IMR-90 (cell line): ENCODE measurements around the gene STIM1. TPM values are rescaled to one million over a fixed set of nuclear protein-coding genes. Genes with fewer than 3 reads are reported as not detected.

Experiments
- ATAC-seq: fragments of 200-7000 bp; cut with Tn5 transposase; 2 replicates; pipeline ENCODE4 v1.9.1; 2020; ENCODE audit warnings: low read depth, mild to moderate bottlenecking, moderate library complexity
- BruUV-seq: library from RNA; stranded (reverse); fragments of 400-500 nt; replicated peaks from 2 replicates; lab custom pipeline; 2021; lab: Mats Ljungman, UMichigan
- CTCF ChIA-PET: fragments of 300-600 bp; formaldehyde crosslinking; extraction: SDS; loops from one replicate; lab custom pipeline; 2021; ENCODE audit warnings: antibody characterized with exemption; lab: Yijun Ruan, JAX
- POLR2A ChIA-PET: fragments of 300-600 bp; sonication (Branson Sonifier 250); formaldehyde crosslinking; loops from one replicate; lab custom pipeline; 2022; ENCODE audit warnings: antibody characterized with exemption; ENCODE audit not compliant: unreplicated experiment; lab: Charles Lee
- DNase-seq: peaks from one replicate; pipeline ENCODE4 v3.0.0; 2013
- H2AFZ ChIP-seq: replicated peaks from 2 replicates; pipeline ENCODE3; 2013; ENCODE audit warnings: low read length, mild to moderate bottlenecking; ENCODE audit not compliant: poor library complexity
- H2AK5ac ChIP-seq: 2 replicates; pipeline ENCODE4 v1.6.1; 2013; ENCODE audit warnings: low read depth, low read length, inconsistent platforms
- H2AK9ac ChIP-seq: replicated peaks from 2 replicates; pipeline ENCODE3; 2013; ENCODE audit warnings: mild to moderate bottlenecking, low read depth, low read length, moderate library complexity; ENCODE audit not compliant: poor library complexity
- H2BK120ac ChIP-seq: 2 replicates; pipeline ENCODE4 v1.6.1; 2013; ENCODE audit warnings: low read depth, low read length, inconsistent platforms
- H2BK15ac ChIP-seq: 3 replicates; pipeline ENCODE4 v1.6.1; 2013; ENCODE audit warnings: low read depth, low read length, inconsistent platforms
- H2BK20ac ChIP-seq: 2 replicates; pipeline ENCODE4 v1.6.1; 2013; ENCODE audit warnings: low read depth, mild to moderate bottlenecking, inconsistent platforms, low read length, moderate library complexity
- H2BK5ac ChIP-seq: 2 replicates; pipeline ENCODE4 v1.6.1; 2013; ENCODE audit warnings: mild to moderate bottlenecking, low read depth, low read length, inconsistent platforms; ENCODE audit not compliant: poor library complexity, severe bottlenecking
- H3K14ac ChIP-seq: replicated peaks from 2 replicates; pipeline ENCODE4 v1.6.1; 2013; ENCODE audit warnings: low read depth, low read length, inconsistent platforms
- H3K18ac ChIP-seq: 2 replicates; pipeline ENCODE4 v1.6.1; 2013; ENCODE audit warnings: low read depth, low read length, control low read depth
- H3K23ac ChIP-seq: 2 replicates; pipeline ENCODE4 v1.6.1; 2013; ENCODE audit warnings: low read depth, low read length, inconsistent platforms
- H3K27ac ChIP-seq: 2 replicates; pipeline ENCODE4 v1.5.1; 2013; ENCODE audit warnings: mild to moderate bottlenecking, control low read depth, low read length; ENCODE audit not compliant: insufficient read depth
- H3K27me3 ChIP-seq: 2 replicates; pipeline ENCODE4 v1.6.1; 2013; ENCODE audit warnings: low read length; ENCODE audit not compliant: control insufficient read depth, insufficient read depth
- H3K36me3 ChIP-seq: 2 replicates; pipeline ENCODE4 v1.6.1; 2013; ENCODE audit warnings: low read length, mixed read lengths; ENCODE audit not compliant: control insufficient read depth, insufficient read depth
- H3K4ac ChIP-seq: 2 replicates; pipeline ENCODE4 v1.6.1; 2013; ENCODE audit warnings: low read depth, low read length, inconsistent platforms
- H3K4me1 ChIP-seq: 2 replicates; pipeline ENCODE4 v1.6.1; 2013; ENCODE audit warnings: low read length, mixed read lengths; ENCODE audit not compliant: control insufficient read depth, insufficient read depth
- H3K4me2 ChIP-seq: 2 replicates; pipeline ENCODE4 v1.6.1; 2013; ENCODE audit warnings: low read depth, mild to moderate bottlenecking, control low read depth, low read length, moderate library complexity
- H3K4me3 ChIP-seq: 2 replicates; pipeline ENCODE4 v1.5.1; 2013; ENCODE audit warnings: low read depth, mild to moderate bottlenecking, control low read depth, low read length, moderate library complexity; ENCODE audit not compliant: insufficient read depth
- H3K56ac ChIP-seq: 2 replicates; pipeline ENCODE4 v1.6.1; 2013; ENCODE audit warnings: low read length, inconsistent platforms; ENCODE audit not compliant: insufficient read depth; ENCODE audit errors: extremely low read depth
- H3K79me1 ChIP-seq, 2 experiments: 2 replicates each; pipeline ENCODE4 v1.6.1; 2013; ENCODE audit warnings: low read length in 2 of 2, inconsistent platforms in 1 of 2, low read depth in 1 of 2
- H3K9ac ChIP-seq: 2 replicates; pipeline ENCODE4 v1.6.1; 2013; ENCODE audit warnings: low read depth, low read length, control low read depth
- H3K9me1 ChIP-seq: 2 replicates; pipeline ENCODE4 v1.6.1; 2013; ENCODE audit warnings: low read length, inconsistent platforms; ENCODE audit not compliant: insufficient read depth
- H3K9me3 ChIP-seq: 2 replicates; pipeline ENCODE4 v1.6.1; 2013; ENCODE audit warnings: low read length; ENCODE audit not compliant: control insufficient read depth, insufficient read depth
- H4K20me1 ChIP-seq: 2 replicates; pipeline ENCODE4 v1.6.1; 2013; ENCODE audit warnings: low read length, inconsistent platforms; ENCODE audit not compliant: insufficient read depth
- H4K5ac ChIP-seq: 2 replicates; pipeline ENCODE4 v1.6.1; 2013; ENCODE audit warnings: mild to moderate bottlenecking, low read depth, low read length, control low read depth
- H4K8ac ChIP-seq, 2 experiments: 2 replicates each; pipeline ENCODE4 v1.6.1; 2013; ENCODE audit warnings: low read depth in 2 of 2, low read length in 2 of 2, control low read depth in 1 of 2, inconsistent platforms in 1 of 2
- H4K91ac ChIP-seq: 2 replicates; pipeline ENCODE4 v1.6.1; 2013; ENCODE audit warnings: low read depth, low read length, inconsistent platforms; ENCODE audit not compliant: insufficient read depth
- CHD1 ChIP-seq: IDR thresholded peaks from 2 replicates; pipeline ENCODE4 v1.6.1; 2012; ENCODE audit warnings: low read depth, low read length, improper control_type of control experiment
- RFX5 ChIP-seq: IDR thresholded peaks from 2 replicates; pipeline ENCODE4 v1.8.0; 2012; ENCODE audit warnings: low read depth, mild to moderate bottlenecking, low read length, moderate library complexity
- SMC3 ChIP-seq: fragments of 150-350 bp; IDR thresholded peaks from 2 replicates; pipeline ENCODE4 v1.6.1; 2016; ENCODE audit warnings: low read depth, mild to moderate bottlenecking, antibody characterized with exemption, low read length, moderate library complexity
- WGBS, 2 experiments: methylation state at CpG; one replicate each; pipeline versions ENCODE4 v1.1.5 to v1.1.7; 2013; ENCODE audit warnings: missing lambda C conversion rate in 2 of 2; ENCODE audit not compliant: insufficient read length in 1 of 2; ENCODE audit errors: extremely low coverage in 2 of 2; 5-methylcytosine and 5-hydroxymethylcytosine counted together
- dilution Hi-C: fragments of 300-500 bp; cut with HindIII; formaldehyde crosslinking; loops from one replicate; pipeline ENCODE4 v1.14.3; 2018; ENCODE audit warnings: low sequenced_read_pairs; ENCODE audit not compliant: unreplicated experiment
- in situ Hi-C: fragments of 300-500 bp; cut with MboI; formaldehyde crosslinking; loops from 3 replicates; pipeline ENCODE4 v1.14.3; 2019; ENCODE audit warnings: low sequenced_read_pairs, inconsistent platforms, mixed read lengths
- intact Hi-C: fragments of 100-400 bp; cut with micrococcal nuclease; formaldehyde crosslinking; loops from 2 replicates; pipeline ENCODE4 v1.10.0; 2022
- polyA plus RNA-seq, 3 experiments: library from polyadenylated mRNA; depleted of rRNA; stranded (reverse); fragments of >200 nt; gene quantifications; 2 replicates each; pipeline ENCODE4 v1.2.3, GENCODE V29; 2012; ENCODE audit warnings: low replicate concordance in 1 of 3
- total RNA-seq: library from RNA; depleted of rRNA; stranded (reverse); fragments of >200 nt; gene quantifications from 2 replicates; pipeline ENCODE4 v1.2.3, GENCODE V29; 2012

The STIM1 gene
- total and polyA plus RNA-seq, 2 of the 4 experiments (the other 2 are of a cell fraction): 17.9 to 23.0 TPM

DNA sequence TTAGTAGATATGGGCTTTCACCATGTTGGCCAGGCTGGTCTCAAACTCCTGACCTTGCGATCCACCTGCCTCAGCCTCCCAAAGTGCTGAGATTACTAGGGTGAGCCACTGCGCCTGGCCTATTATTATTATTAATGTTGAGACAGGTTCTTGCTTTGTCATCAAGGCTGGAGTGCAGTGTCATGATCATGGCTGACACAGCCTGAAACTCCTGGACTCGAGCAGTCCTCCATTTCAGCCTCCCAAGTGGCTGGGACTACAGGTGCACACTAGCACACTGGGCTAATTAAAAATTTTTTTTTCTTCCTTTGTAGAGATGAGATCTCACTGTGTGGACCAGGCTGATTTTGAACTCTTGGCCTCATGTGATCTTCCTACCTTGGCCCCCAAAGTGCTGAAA lies 102.0 kb downstream of the STIM1 start:
- Histone ChIP-seq H3K14ac (no peak overlapping the region), H2BK120ac (no peak overlapping the region), H3K36me3 (no peaks in the 10 kb centered on the region), H3K9ac (no peak overlapping the region), H3K4me3 (no peak overlapping the region), H3K9me3 (no peaks in the 10 kb centered on the region), H2AK9ac (no peak overlapping the region), H3K23ac (no peak overlapping the region), H3K4me2 (no peak overlapping the region), H4K5ac (no peak overlapping the region), H2AFZ (no peak overlapping the region), H3K79me1 (peaks cover 13 to 18% of the 10 kb centered on the region in 2 experiments; a peak in 3 of 4 replicates), H2BK20ac (no peak overlapping the region), H3K56ac (no peak overlapping the region), H2AK5ac (no peak overlapping the region), H2BK15ac (no peak overlapping the region), H4K8ac (no peak overlapping the region), H4K20me1 (no peaks in the 10 kb centered on the region), H3K9me1 (peaks cover 5% of the 10 kb centered on the region; the same call in 1 of the 2 replicates), H3K4ac (no peak overlapping the region), H3K4me1 (peaks cover 2% of the 10 kb centered on the region; the same call in 1 of the 2 replicates), H3K27me3 (no peaks in the 10 kb centered on the region), H2BK5ac (no peak overlapping the region), H3K27ac (no peak overlapping the region), H4K91ac (no peak overlapping the region), H3K18ac (no peak overlapping the region)
- POLR2A ChIA-PET: no interaction called here
- ATAC-seq: no peak
- in situ Hi-C loops: no loop called here
- intact Hi-C loops: no loop called here
- no CpG with 5 or more reads among the region's 3 CpGs for WGBS, 2 experiments
- no TSS peak for BruUV-seq
- no peak for TF ChIP-seq SMC3
- TF ChIP-seq CHD1: no peak
- no peak for TF ChIP-seq RFX5
- CTCF ChIA-PET: no interaction called here
- DNase-seq: no peak
- dilution Hi-C loops: no loop called here
